Measurements from ENCODE around the gene ZNF835. TPM values are rescaled to one million over a fixed set of nuclear protein-coding genes. Genes with fewer than 3 reads are reported as not detected.

The ZNF835 gene
- total RNA-seq, 1 donor: 0.72 TPM

DNA sequence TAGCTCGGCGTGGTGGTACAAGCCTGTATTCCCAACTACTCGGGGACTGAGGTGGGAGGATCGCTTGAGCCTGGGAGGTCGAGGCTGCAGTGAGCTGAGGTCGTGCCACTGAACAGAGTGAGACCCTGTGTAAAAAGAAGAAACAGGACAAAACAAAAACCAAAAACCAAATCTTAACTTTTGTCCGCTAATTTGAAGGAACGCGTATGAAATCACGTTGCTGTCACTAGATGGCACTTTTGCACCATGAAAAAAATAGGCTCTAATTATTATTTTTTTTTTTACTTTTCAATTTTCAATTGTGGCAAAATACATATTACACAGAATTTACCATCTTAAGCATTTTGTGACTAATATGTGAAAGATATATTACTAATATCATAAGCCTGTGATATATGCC lies 17.6 kb upstream of the ZNF835 start:
- Histone ChIP-seq H3K4me3 (ENCODE audit: insufficient read depth, low read length) (no peak overlapping the region), H3K4me1 (ENCODE audit: insufficient read depth, low read length) (no peaks in the 10 kb centered on the region), H3K4me2 (ENCODE audit: insufficient read depth, low read length) (no peak overlapping the region), H4K20me1 (ENCODE audit: insufficient read depth, low read length) (no peaks in the 10 kb centered on the region), H2AFZ (ENCODE audit: low read length) (no peak overlapping the region), H3K79me2 (ENCODE audit: insufficient read depth, low read length) (no peaks in the 10 kb centered on the region), H3K27ac (ENCODE audit: low read depth, low read length) (no peak overlapping the region), H3K9me3 (ENCODE audit: low read depth, low read length) (peaks cover 2% of the 10 kb centered on the region), H3K27me3 (ENCODE audit: insufficient read depth, low read length) (no peaks in the 10 kb centered on the region), H3K36me3 (ENCODE audit: insufficient read depth, low read length) (no peaks in the 10 kb centered on the region)
- DNase-seq (ENCODE audit: insufficient read length, low spot score, missing footprints): no peak
- TF ChIP-seq, protein P1, sequence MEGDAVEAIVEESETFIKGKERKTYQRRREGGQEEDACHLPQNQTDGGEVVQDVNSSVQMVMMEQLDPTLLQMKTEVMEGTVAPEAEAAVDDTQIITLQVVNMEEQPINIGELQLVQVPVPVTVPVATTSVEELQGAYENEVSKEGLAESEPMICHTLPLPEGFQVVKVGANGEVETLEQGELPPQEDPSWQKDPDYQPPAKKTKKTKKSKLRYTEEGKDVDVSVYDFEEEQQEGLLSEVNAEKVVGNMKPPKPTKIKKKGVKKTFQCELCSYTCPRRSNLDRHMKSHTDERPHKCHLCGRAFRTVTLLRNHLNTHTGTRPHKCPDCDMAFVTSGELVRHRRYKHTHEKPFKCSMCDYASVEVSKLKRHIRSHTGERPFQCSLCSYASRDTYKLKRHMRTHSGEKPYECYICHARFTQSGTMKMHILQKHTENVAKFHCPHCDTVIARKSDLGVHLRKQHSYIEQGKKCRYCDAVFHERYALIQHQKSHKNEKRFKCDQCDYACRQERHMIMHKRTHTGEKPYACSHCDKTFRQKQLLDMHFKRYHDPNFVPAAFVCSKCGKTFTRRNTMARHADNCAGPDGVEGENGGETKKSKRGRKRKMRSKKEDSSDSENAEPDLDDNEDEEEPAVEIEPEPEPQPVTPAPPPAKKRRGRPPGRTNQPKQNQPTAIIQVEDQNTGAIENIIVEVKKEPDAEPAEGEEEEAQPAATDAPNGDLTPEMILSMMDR (IDR thresholded peaks at IDR 0.05; ENCODE audit: extremely low read depth, low read depth, low read length): no peak

DNA sequence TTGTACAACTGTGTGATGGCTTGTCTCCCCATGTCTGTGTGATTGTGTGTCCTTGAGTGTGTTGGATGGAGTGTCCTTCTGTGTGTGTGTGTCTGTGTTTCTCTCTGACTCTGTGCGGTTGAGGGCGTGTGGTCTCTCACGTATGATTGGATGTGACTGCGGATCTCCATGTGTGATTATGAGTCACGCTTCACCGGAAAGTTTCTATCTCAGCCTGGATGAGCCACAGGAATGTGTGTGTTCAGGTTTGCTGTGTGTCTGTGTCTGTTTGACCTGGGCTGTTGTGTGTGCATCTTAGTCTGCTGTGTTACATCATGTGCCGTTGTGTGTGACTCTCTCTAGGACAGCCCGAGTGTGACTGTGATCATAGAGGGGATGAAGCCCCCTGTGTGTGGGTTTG lies 15.5 kb upstream of the ZNF835 start:
- no peak overlapping the region for H3K27ac ChIP-seq (ENCODE audit: low read depth, low read length)
- peaks cover 2% of the 10 kb centered on the region for H3K9me3 ChIP-seq (ENCODE audit: low read depth, low read length)
- no peak overlapping the region for H3K4me3 ChIP-seq (ENCODE audit: insufficient read depth, low read length)
- H4K20me1 ChIP-seq (ENCODE audit: insufficient read depth, low read length): no peaks in the 10 kb centered on the region
- no peaks in the 10 kb centered on the region for H3K27me3 ChIP-seq (ENCODE audit: insufficient read depth, low read length)
- no peak overlapping the region for H3K4me2 ChIP-seq (ENCODE audit: insufficient read depth, low read length)
- H2AFZ ChIP-seq (ENCODE audit: low read length): no peak overlapping the region
- no peaks in the 10 kb centered on the region for H3K36me3 ChIP-seq (ENCODE audit: insufficient read depth, low read length)
- DNase-seq (ENCODE audit: insufficient read length, low spot score, missing footprints): no peak
- H3K79me2 ChIP-seq (ENCODE audit: insufficient read depth, low read length): no peaks in the 10 kb centered on the region
- TF ChIP-seq, protein P1 (IDR thresholded peaks at IDR 0.05; ENCODE audit: extremely low read depth, low read depth, low read length): no peak
- no peaks in the 10 kb centered on the region for H3K4me1 ChIP-seq (ENCODE audit: insufficient read depth, low read length)

DNA sequence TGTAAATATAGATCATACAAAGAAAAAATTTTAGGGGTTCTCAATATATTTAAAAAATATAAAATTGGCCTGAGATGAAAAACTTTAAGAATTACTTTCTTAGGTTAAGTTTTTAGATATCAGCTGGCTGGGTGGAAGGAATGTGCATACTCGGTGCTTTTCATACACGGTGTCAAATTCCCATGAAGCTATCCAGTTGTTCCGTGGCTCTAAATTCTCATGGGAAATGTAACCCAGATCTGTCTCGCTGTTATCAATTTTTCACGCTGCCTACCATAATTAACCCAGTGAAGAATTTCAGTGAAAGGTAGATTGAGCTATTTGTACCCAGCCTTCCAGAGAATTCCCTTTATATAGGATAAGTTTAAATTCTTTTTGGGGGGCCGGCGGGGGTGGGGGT lies 11.6 kb upstream of the ZNF835 start:
- Histone ChIP-seq H3K4me1 (ENCODE audit: insufficient read depth, low read length) (no peaks in the 10 kb centered on the region), H3K4me2 (ENCODE audit: insufficient read depth, low read length) (no peak overlapping the region), H4K20me1 (ENCODE audit: insufficient read depth, low read length) (no peaks in the 10 kb centered on the region), H3K79me2 (ENCODE audit: insufficient read depth, low read length) (no peaks in the 10 kb centered on the region), H3K9me3 (ENCODE audit: low read depth, low read length) (no peaks in the 10 kb centered on the region), H3K27me3 (ENCODE audit: insufficient read depth, low read length) (no peaks in the 10 kb centered on the region), H3K36me3 (ENCODE audit: insufficient read depth, low read length) (no peaks in the 10 kb centered on the region), H3K27ac (ENCODE audit: low read depth, low read length) (no peak overlapping the region), H2AFZ (ENCODE audit: low read length) (no peak overlapping the region), H3K4me3 (ENCODE audit: insufficient read depth, low read length) (no peak overlapping the region)
- TF ChIP-seq, protein P1 (IDR thresholded peaks at IDR 0.05; ENCODE audit: extremely low read depth, low read depth, low read length): no peak
- DNase-seq (ENCODE audit: insufficient read length, low spot score, missing footprints): no peak

DNA sequence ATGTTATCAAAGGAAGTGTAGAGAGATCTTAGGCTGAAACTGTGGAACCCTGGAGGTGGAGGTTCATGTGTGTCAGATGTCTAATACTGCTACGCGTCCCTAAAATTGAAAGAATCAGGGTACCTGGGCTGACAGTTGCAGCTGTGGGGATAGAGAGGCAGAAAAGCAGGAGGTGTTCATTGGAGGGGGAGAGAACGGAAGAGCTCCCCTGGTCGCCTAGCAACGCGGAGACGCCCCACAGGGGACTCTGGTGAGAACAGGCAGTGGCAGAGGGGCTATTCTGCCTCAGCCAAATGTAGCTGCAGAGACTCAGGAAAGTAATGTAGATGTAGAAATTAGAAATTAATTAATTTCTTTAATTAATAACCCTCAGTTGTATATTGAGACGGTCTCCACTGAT lies 10.1 kb upstream of the ZNF835 start:
- no peaks in the 10 kb centered on the region for H3K9me3 ChIP-seq (ENCODE audit: low read depth, low read length)
- DNase-seq (ENCODE audit: insufficient read length, low spot score, missing footprints): no peak
- no peaks in the 10 kb centered on the region for H3K79me2 ChIP-seq (ENCODE audit: insufficient read depth, low read length)
- no peak overlapping the region for H3K4me3 ChIP-seq (ENCODE audit: insufficient read depth, low read length)
- no peaks in the 10 kb centered on the region for H3K36me3 ChIP-seq (ENCODE audit: insufficient read depth, low read length)
- no peaks in the 10 kb centered on the region for H4K20me1 ChIP-seq (ENCODE audit: insufficient read depth, low read length)
- H3K27ac ChIP-seq (ENCODE audit: low read depth, low read length): no peak overlapping the region
- TF ChIP-seq, protein P1 (IDR thresholded peaks at IDR 0.05; ENCODE audit: extremely low read depth, low read depth, low read length): no peak
- H3K27me3 ChIP-seq (ENCODE audit: insufficient read depth, low read length): no peaks in the 10 kb centered on the region
- H3K4me2 ChIP-seq (ENCODE audit: insufficient read depth, low read length): no peak overlapping the region
- no peaks in the 10 kb centered on the region for H3K4me1 ChIP-seq (ENCODE audit: insufficient read depth, low read length)
- no peak overlapping the region for H2AFZ ChIP-seq (ENCODE audit: low read length)

Data from osteoblast (primary cell).